ENCODE measurements around the gene SIGLEC1.

DNA sequence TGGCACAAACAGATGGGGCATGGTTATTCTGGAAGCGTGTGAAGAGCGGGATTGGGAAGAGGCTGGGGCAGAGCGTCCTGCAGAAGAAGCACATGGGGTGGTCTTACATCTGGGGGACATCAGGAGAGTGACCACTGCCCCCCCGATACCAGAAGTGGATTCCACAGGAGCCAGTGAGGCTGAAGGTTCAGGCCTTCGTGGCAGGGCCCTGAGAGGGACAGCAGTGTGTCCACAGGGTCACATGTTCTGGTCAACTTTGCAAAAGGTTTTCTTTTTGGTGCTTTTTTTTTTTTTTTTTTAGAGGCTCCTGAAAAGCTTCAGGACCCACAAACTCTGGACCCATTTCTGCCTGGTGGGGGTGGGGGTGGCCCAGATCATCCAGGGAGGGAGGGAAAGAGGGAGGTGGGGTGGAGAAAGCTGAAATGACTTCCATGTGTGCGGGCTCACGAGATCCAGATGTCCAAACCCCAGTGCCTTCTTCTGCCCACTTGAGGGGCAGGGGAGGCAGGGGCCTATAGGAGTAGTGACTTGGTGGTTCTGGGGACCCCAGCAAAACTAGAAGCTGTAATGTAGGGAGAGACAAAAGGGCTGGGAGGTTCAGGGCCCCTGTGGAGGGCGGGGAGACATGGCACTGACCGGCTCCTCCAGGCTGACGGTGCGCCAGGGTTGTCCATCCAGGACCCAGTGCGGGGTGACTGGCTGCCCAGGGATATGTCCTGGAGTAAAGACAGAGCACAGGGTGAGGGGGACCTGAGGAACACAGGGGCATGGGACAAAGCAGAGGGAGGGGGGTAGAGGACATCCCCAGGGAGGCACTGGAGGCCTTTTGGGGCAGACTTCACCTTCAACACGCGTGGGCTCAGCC lies 33.3 kb downstream of the SIGLEC1 start:
- TF ChIP-seq POLR2AphosphoS5 (IDR thresholded peaks at IDR 0.05; ENCODE audit: borderline replicate concordance, low read depth, low read length), result no peak
- TF ChIP-seq EZH2 (IDR thresholded peaks at IDR 0.05), result no peak
- no peak for TF ChIP-seq FOXP2 (optimal IDR thresholded peaks at IDR 0.05; ENCODE audit: control extremely low read depth, extremely low read length, insufficient read depth)

Data from SK-N-MC (cell line).